CD4-positive, alpha-beta T cell treated with Interleukin-1 beta for 1 hour (primary cell): ENCODE data around the gene GALR3.
"Not testable (repeated sequence)": the region's sequence is repeated elsewhere in the genome, so short reads cannot be mapped to it uniquely, and the experiment has no call there.

Experiments
- DNase-seq, 2 donors: peaks; one replicate each; pipeline ENCODE4 v3.0.0-alpha.2; 2020 to 2022

The GALR3 gene

GRCh38 chr22:37823134-37823985 lies at the start of gene GALR3:
GALR3 (plus strand) TSS chr22:37823382; CDS start chr22:37823407, 25 bp downstream.
- DNase-seq: no peak

DNA sequence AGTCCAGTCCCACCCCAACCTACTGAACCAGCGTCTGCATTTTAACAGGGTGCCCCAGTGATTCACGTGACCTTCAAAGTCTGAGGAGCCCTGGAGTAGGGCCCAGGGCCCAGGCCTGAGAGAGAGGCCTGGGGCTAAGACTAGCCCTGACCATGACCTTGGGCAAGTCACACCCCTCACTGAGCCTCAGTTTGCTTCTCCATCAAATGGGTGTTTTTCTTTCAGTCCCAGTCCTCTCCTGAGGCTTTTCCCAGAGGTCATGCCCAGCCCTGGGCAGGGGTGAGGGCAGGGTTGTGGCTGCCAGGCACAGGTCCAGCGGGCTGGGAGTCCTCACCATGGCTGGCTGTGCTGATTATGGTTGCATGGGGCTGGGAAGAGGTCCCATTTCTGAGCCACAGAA lies 48.5 kb upstream of the GALR3 start:
- DNase-seq: no peak

DNA sequence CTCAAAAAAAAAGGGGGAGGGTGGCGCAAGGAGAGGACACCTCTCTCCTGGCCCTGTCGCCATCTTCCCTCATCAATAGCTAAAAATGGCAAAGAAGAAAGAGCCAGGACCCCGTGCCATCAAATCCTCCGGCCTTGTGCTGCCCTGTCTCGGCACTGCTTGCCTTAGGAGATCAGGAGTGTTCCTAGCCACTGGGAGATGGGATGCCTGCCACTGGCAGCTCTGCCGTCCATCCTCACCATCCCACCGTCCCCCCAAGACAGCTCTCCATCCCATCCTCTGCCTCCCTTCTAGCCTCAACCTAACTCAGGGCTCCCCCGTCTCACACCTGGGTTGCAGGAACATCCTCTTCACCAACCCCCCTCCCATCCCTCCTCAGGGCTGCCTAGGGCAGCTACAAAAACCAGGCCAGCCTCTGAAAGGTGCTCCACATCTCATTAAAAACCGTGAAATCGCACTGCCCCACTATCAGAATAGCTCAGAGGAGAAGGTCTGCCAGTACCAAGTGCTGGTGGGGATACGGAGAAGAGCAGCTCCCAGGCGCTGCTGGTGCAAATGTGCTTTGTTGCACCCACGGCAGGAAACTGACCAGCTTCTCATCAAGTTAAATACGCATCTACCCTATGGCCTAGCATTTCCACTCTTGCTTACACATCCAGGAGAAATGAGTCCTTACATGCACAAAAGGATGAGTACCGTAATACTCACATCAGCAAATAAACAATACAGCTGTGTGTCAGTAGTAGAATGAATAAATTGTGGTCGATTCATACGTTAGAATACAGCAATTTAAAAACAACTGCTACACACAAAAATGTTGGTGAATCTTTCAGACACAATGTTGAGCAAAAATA lies 47.2 kb upstream of the GALR3 start:
- DNase-seq: no peak

- no peak for DNase-seq
Observed at GRCh38 chr22:37776639-37777005, 46.6 kb upstream of the GALR3 start.

DNA sequence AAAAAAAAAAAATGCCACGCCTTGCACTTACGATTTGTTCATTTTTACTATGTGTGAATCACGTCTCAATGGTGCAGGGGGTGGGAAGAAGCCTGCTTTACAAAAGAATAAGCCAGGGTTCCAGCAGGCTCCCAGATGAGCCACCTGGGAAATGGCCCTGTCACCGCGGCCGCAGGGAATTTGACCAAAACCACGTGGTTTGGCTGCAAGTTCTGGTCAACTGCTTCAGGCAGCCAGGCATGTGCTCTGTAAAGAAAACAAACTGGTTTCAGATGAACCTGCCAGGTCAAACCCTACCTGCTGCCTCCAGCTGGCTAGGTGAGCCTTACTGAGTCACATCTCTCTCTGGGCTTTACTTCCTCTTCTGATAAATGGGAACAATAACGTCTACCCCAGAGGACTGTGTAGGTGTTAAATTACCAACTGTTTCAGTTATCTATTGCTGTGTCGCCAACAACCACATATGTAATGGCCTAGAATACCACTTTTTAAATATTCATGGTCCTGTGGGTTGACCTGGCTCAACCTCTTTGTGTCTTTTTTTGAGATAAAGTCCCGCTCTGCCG lies 46.0 kb upstream of the GALR3 start:
- no peak for DNase-seq

GRCh38 chr22:37778370-37779009 lies 44.7 kb upstream of the GALR3 start:
- DNase-seq: no peak

DNA sequence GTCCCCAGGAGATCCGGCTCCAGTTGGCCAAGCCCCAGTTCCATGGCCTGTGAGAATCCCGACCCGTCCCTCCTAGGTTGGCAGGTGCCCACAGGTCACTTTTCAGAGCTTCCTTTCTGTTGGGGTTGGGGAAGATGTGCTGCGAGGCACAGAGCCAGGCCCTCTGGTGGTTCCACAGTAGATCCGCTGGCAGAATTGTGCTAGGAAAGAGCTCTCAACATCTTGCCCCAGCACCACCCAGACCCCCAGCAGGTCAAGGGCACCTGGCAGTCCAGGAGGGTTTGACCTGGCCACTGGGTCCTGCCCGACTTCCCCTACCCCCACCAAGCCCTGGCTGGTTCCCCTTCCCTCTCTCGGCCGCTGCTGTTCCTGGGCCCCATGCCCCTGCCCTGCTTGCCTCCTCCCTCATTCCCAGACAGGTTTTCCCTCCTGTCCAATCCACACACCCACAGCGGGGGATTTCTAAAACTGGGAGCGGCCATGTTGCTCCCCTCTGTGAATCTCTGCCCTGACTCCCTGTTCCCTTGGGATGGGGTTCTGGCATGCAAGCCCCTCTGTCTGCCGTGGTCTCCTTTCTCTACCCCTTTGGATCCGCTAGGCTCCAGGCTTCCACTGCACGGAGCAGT lies 41.6 kb upstream of the GALR3 start:
- no peak for DNase-seq

- no peak for DNase-seq
Observed at GRCh38 chr22:37782340-37783168, 40.6 kb upstream of the GALR3 start.

- no peak for DNase-seq
Observed at GRCh38 chr22:37784829-37785495, 38.2 kb upstream of the GALR3 start.

GRCh38 chr22:37790234-37790633 lies 32.9 kb upstream of the GALR3 start:
- no peak for DNase-seq

- DNase-seq: no peak
Observed at GRCh38 chr22:37792494-37792893, 30.7 kb upstream of the GALR3 start.

- DNase-seq: no peak
Observed at GRCh38 chr22:37794376-37794775, 28.8 kb upstream of the GALR3 start.

DNA sequence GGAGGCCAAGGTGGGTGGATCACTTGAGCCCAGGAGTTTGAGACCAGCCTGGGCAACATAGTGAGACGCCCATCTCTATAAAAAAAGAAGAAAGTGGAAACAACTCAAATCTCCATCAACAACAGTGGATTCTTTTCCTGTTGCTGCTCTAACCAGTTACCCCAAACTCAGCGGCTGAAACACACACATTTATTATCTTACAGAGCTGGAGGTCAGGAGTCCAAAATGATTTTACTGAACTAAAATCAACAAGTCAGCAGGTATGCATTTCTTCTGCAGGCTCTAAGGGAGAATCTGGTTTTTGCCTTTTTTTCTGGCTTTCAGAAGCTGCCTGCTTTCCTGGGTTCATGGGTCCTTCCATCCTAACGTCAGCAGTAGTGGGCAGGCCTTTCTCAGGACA lies 27.1 kb upstream of the GALR3 start:
- DNase-seq: no peak

- DNase-seq: not testable (repeated sequence)
Observed at GRCh38 chr22:37797259-37797658, 25.9 kb upstream of the GALR3 start.

- DNase-seq: no peak
Observed at GRCh38 chr22:37797874-37798500, 25.2 kb upstream of the GALR3 start.

DNA sequence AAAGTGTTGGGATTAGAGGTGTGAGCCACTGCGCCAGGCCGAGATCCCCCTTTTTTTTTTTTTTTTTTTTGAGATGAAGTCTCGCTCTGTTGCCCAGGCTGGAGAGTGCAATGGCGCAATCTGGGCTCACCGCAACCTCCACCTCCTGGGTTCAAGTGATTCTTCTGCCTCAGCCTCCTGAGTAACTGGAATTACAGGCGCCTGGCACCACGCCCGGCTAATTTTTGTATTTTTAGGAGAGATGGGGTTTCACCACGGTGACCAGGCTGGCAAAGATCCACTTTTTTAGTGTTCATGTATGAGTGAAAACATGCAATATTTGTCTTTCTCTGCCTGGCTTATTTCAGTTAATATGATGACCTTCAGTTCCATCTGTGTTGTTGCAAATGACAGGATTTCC lies 23.2 kb upstream of the GALR3 start:
- DNase-seq: not testable (repeated sequence)

DNA sequence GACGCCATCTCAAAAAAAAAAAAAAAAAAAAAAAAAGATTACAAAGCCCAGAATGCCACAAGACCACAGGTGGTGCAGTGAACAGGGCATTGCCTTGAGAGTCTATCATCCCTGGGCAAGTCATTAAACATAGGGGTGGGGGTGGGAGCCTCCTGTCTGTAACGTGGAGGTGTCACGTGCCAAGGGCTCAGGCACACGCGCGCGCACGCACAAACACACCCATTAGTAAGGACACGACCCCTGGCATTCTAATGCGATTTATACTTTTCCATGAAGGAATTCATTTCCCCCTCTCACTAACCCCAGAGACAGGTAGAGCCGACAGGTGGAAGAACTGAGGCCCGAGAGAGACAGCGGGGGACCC lies 21.3 kb upstream of the GALR3 start:
- no peak for DNase-seq

DNA sequence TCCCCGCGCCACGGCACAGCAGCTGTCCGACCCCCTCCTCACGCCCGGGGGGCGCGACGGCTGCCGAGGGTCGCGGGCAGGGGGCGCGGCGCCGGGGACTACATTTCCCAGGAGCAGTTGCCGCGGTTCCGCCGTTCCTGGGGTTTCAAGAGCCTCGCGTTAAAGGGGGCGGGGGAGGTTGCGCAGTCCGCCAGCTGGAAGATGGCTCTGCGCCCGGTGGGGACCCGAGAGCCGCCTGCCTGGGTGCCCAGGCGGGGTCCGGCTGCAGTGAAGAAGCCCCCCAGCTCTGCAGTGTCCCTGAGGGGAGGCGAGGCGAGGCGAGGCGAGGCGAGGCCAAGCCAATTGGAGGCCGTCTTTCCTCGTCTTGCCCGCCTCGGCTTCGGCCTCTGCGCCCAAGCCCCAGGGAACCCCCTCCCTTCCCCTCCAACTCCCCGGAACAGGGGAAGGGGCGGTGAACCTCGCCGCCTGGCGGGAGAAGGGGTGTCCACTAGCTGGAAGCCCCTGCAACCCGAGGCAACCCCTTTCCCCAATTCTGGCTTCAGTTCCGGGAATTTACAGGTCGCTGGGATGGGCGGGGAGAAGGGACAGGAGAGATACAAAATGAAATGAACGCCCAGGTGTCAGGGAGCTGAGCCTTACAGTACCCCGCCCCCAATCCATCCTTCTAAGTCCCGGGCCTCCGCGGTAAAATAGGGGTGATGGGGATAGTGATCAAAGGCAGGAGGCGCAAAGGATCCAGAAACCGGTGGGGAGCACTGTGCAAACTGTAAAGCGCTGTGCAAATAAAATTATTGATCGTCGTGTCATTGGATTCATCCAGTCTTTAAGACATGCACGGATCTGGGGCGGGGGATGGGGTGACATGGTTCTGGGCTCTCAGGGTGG lies 20.6 kb upstream of the GALR3 start:
- peak in 1 of 2 donors; percentile 9 for DNase-seq

- no peak for DNase-seq
Observed at GRCh38 chr22:37803195-37803638, 20.0 kb upstream of the GALR3 start.
